IMR-90 (cell line): ENCODE results near the gene MAP3K15. TPM values are rescaled to one million over a fixed set of nuclear protein-coding genes. Genes with fewer than 3 reads are reported as not detected.

Experiments
- ATAC-seq: fragments of 200-7000 bp; cut with Tn5 transposase; 2 replicates; pipeline ENCODE4 v1.9.1; 2020; ENCODE audit warnings: low read depth, mild to moderate bottlenecking, moderate library complexity
- BruUV-seq: library from RNA; stranded (reverse); fragments of 400-500 nt; replicated peaks from 2 replicates; lab custom pipeline; 2021; lab: Mats Ljungman, UMichigan
- CTCF ChIA-PET: fragments of 300-600 bp; formaldehyde crosslinking; extraction: SDS; loops from one replicate; lab custom pipeline; 2021; ENCODE audit warnings: antibody characterized with exemption; lab: Yijun Ruan, JAX
- POLR2A ChIA-PET: fragments of 300-600 bp; sonication (Branson Sonifier 250); formaldehyde crosslinking; loops from one replicate; lab custom pipeline; 2022; ENCODE audit warnings: antibody characterized with exemption; ENCODE audit not compliant: unreplicated experiment; lab: Charles Lee
- DNase-seq: peaks from one replicate; pipeline ENCODE4 v3.0.0; 2013
- H2AFZ ChIP-seq: replicated peaks from 2 replicates; pipeline ENCODE3; 2013; ENCODE audit warnings: low read length, mild to moderate bottlenecking; ENCODE audit not compliant: poor library complexity
- H2AK5ac ChIP-seq: 2 replicates; pipeline ENCODE4 v1.6.1; 2013; ENCODE audit warnings: low read depth, low read length, inconsistent platforms
- H2AK9ac ChIP-seq: replicated peaks from 2 replicates; pipeline ENCODE3; 2013; ENCODE audit warnings: mild to moderate bottlenecking, low read depth, low read length, moderate library complexity; ENCODE audit not compliant: poor library complexity
- H2BK120ac ChIP-seq: 2 replicates; pipeline ENCODE4 v1.6.1; 2013; ENCODE audit warnings: low read depth, low read length, inconsistent platforms
- H2BK15ac ChIP-seq: 3 replicates; pipeline ENCODE4 v1.6.1; 2013; ENCODE audit warnings: low read depth, low read length, inconsistent platforms
- H2BK20ac ChIP-seq: 2 replicates; pipeline ENCODE4 v1.6.1; 2013; ENCODE audit warnings: low read depth, mild to moderate bottlenecking, inconsistent platforms, low read length, moderate library complexity
- H2BK5ac ChIP-seq: 2 replicates; pipeline ENCODE4 v1.6.1; 2013; ENCODE audit warnings: mild to moderate bottlenecking, low read depth, low read length, inconsistent platforms; ENCODE audit not compliant: poor library complexity, severe bottlenecking
- H3K14ac ChIP-seq: replicated peaks from 2 replicates; pipeline ENCODE4 v1.6.1; 2013; ENCODE audit warnings: low read depth, low read length, inconsistent platforms
- H3K18ac ChIP-seq: 2 replicates; pipeline ENCODE4 v1.6.1; 2013; ENCODE audit warnings: low read depth, low read length, control low read depth
- H3K23ac ChIP-seq: 2 replicates; pipeline ENCODE4 v1.6.1; 2013; ENCODE audit warnings: low read depth, low read length, inconsistent platforms
- H3K27ac ChIP-seq: 2 replicates; pipeline ENCODE4 v1.5.1; 2013; ENCODE audit warnings: mild to moderate bottlenecking, control low read depth, low read length; ENCODE audit not compliant: insufficient read depth
- H3K27me3 ChIP-seq: 2 replicates; pipeline ENCODE4 v1.6.1; 2013; ENCODE audit warnings: low read length; ENCODE audit not compliant: control insufficient read depth, insufficient read depth
- H3K36me3 ChIP-seq: 2 replicates; pipeline ENCODE4 v1.6.1; 2013; ENCODE audit warnings: low read length, mixed read lengths; ENCODE audit not compliant: control insufficient read depth, insufficient read depth
- H3K4ac ChIP-seq: 2 replicates; pipeline ENCODE4 v1.6.1; 2013; ENCODE audit warnings: low read depth, low read length, inconsistent platforms
- H3K4me1 ChIP-seq: 2 replicates; pipeline ENCODE4 v1.6.1; 2013; ENCODE audit warnings: low read length, mixed read lengths; ENCODE audit not compliant: control insufficient read depth, insufficient read depth
- H3K4me2 ChIP-seq: 2 replicates; pipeline ENCODE4 v1.6.1; 2013; ENCODE audit warnings: low read depth, mild to moderate bottlenecking, control low read depth, low read length, moderate library complexity
- H3K4me3 ChIP-seq: 2 replicates; pipeline ENCODE4 v1.5.1; 2013; ENCODE audit warnings: low read depth, mild to moderate bottlenecking, control low read depth, low read length, moderate library complexity; ENCODE audit not compliant: insufficient read depth
- H3K56ac ChIP-seq: 2 replicates; pipeline ENCODE4 v1.6.1; 2013; ENCODE audit warnings: low read length, inconsistent platforms; ENCODE audit not compliant: insufficient read depth; ENCODE audit errors: extremely low read depth
- H3K79me1 ChIP-seq, 2 experiments: 2 replicates each; pipeline ENCODE4 v1.6.1; 2013; ENCODE audit warnings: low read length in 2 of 2, inconsistent platforms in 1 of 2, low read depth in 1 of 2
- H3K9ac ChIP-seq: 2 replicates; pipeline ENCODE4 v1.6.1; 2013; ENCODE audit warnings: low read depth, low read length, control low read depth
- H3K9me1 ChIP-seq: 2 replicates; pipeline ENCODE4 v1.6.1; 2013; ENCODE audit warnings: low read length, inconsistent platforms; ENCODE audit not compliant: insufficient read depth
- H3K9me3 ChIP-seq: 2 replicates; pipeline ENCODE4 v1.6.1; 2013; ENCODE audit warnings: low read length; ENCODE audit not compliant: control insufficient read depth, insufficient read depth
- H4K20me1 ChIP-seq: 2 replicates; pipeline ENCODE4 v1.6.1; 2013; ENCODE audit warnings: low read length, inconsistent platforms; ENCODE audit not compliant: insufficient read depth
- H4K5ac ChIP-seq: 2 replicates; pipeline ENCODE4 v1.6.1; 2013; ENCODE audit warnings: mild to moderate bottlenecking, low read depth, low read length, control low read depth
- H4K8ac ChIP-seq, 2 experiments: 2 replicates each; pipeline ENCODE4 v1.6.1; 2013; ENCODE audit warnings: low read depth in 2 of 2, low read length in 2 of 2, control low read depth in 1 of 2, inconsistent platforms in 1 of 2
- H4K91ac ChIP-seq: 2 replicates; pipeline ENCODE4 v1.6.1; 2013; ENCODE audit warnings: low read depth, low read length, inconsistent platforms; ENCODE audit not compliant: insufficient read depth
- MAZ ChIP-seq: IDR thresholded peaks from 2 replicates; pipeline ENCODE4 v1.6.1; 2012; ENCODE audit warnings: low read depth, mild to moderate bottlenecking, low read length, improper control_type of control experiment, moderate library complexity, borderline replicate concordance
- RFX5 ChIP-seq: IDR thresholded peaks from 2 replicates; pipeline ENCODE4 v1.8.0; 2012; ENCODE audit warnings: low read depth, mild to moderate bottlenecking, low read length, moderate library complexity
- WGBS, 2 experiments: methylation state at CpG; one replicate each; pipeline versions ENCODE4 v1.1.5 to v1.1.7; 2013; ENCODE audit warnings: missing lambda C conversion rate in 2 of 2; ENCODE audit not compliant: insufficient read length in 1 of 2; ENCODE audit errors: extremely low coverage in 2 of 2; 5-methylcytosine and 5-hydroxymethylcytosine counted together
- dilution Hi-C: fragments of 300-500 bp; cut with HindIII; formaldehyde crosslinking; loops from one replicate; pipeline ENCODE4 v1.14.3; 2018; ENCODE audit warnings: low sequenced_read_pairs; ENCODE audit not compliant: unreplicated experiment
- in situ Hi-C: fragments of 300-500 bp; cut with MboI; formaldehyde crosslinking; loops from 3 replicates; pipeline ENCODE4 v1.14.3; 2019; ENCODE audit warnings: low sequenced_read_pairs, inconsistent platforms, mixed read lengths
- intact Hi-C: fragments of 100-400 bp; cut with micrococcal nuclease; formaldehyde crosslinking; loops from 2 replicates; pipeline ENCODE4 v1.10.0; 2022
- polyA plus RNA-seq, 3 experiments: library from polyadenylated mRNA; depleted of rRNA; stranded (reverse); fragments of >200 nt; gene quantifications; 2 replicates each; pipeline ENCODE4 v1.2.3, GENCODE V29; 2012; ENCODE audit warnings: low replicate concordance in 1 of 3
- total RNA-seq: library from RNA; depleted of rRNA; stranded (reverse); fragments of >200 nt; gene quantifications from 2 replicates; pipeline ENCODE4 v1.2.3, GENCODE V29; 2012
- TF ChIP-seq, protein P1 (sequence below): fragments of 150-350 bp; IDR thresholded peaks from 2 replicates; pipeline ENCODE4 v1.6.1; 2016; ENCODE audit warnings: low read depth, mild to moderate bottlenecking, low read length, moderate library complexity, borderline replicate concordance

The MAP3K15 gene
- total and polyA plus RNA-seq, 2 of the 4 experiments (the other 2 are of a cell fraction) = under 0.01 to 0.10 TPM

- Histone ChIP-seq H3K14ac (no peak overlapping the region), H3K9ac (no peak overlapping the region), H3K79me1 (no peaks in the 10 kb centered on the region), H3K27ac (no peak overlapping the region), H3K36me3 (no peaks in the 10 kb centered on the region), H3K4me3 (no peak overlapping the region), H3K4ac (no peak overlapping the region), H4K5ac (no peak overlapping the region), H3K27me3 (no peaks in the 10 kb centered on the region), H2BK15ac (no peak overlapping the region), H4K91ac (no peak overlapping the region), H2AK5ac (no peak overlapping the region), H4K20me1 (no peaks in the 10 kb centered on the region), H3K23ac (no peak overlapping the region), H3K4me2 (no peak overlapping the region), H2AK9ac (no peak overlapping the region), H3K4me1 (no peaks in the 10 kb centered on the region), H3K56ac (no peak overlapping the region), H2AFZ (no peak overlapping the region), H3K9me1 (no peaks in the 10 kb centered on the region), H3K9me3 (peaks cover 4% of the 10 kb centered on the region; the same call in 1 of the 2 replicates), H3K18ac (no peak overlapping the region), H4K8ac (no peak overlapping the region), H2BK5ac (no peak overlapping the region), H2BK120ac (no peak overlapping the region), H2BK20ac (no peak overlapping the region)
- ATAC-seq (no peak), DNase-seq (no peak)
- in situ Hi-C loops (no loop called here), dilution Hi-C loops (no loop called here), intact Hi-C loops (no loop called here)
- ChIA-PET POLR2A (no interaction called here), CTCF (no interaction called here)
- no TSS peak for BruUV-seq
- WGBS, 2 experiments = no CpG with 5 or more reads among the region's 2 CpGs
- TF ChIP-seq RFX5 (no peak), MAZ (no peak)
- TF ChIP-seq, protein P1, sequence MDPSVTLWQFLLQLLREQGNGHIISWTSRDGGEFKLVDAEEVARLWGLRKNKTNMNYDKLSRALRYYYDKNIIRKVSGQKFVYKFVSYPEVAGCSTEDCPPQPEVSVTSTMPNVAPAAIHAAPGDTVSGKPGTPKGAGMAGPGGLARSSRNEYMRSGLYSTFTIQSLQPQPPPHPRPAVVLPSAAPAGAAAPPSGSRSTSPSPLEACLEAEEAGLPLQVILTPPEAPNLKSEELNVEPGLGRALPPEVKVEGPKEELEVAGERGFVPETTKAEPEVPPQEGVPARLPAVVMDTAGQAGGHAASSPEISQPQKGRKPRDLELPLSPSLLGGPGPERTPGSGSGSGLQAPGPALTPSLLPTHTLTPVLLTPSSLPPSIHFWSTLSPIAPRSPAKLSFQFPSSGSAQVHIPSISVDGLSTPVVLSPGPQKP = no peak
These were observed 105.0 kb downstream of the MAP3K15 start for GRCh38 chrX:19410259-19410658.
